ENCODE results near the gene ZNF530. TPM values are rescaled to one million over a fixed set of nuclear protein-coding genes. Genes with fewer than 3 reads are reported as not detected.
A peak's percentile ranks its signal among the peaks of the same experiment; 100 is the strongest.

Gene ZNF530
- total and polyA plus RNA-seq, 2 experiments from 2014 or later: 3.3 to 11.2 TPM

- Histone ChIP-seq H3K4me1 (ENCODE audit: insufficient read depth) (no peaks in the 10 kb centered on the region), H2AFZ (no peak overlapping the region), H3K27ac (ENCODE audit: low read depth) (no peak overlapping the region), H3K27me3 (ENCODE audit: insufficient read depth) (no peaks in the 10 kb centered on the region), H3K9me2 (ENCODE audit: insufficient read depth) (peaks cover 14% of the 10 kb centered on the region), H4K20me1 (replicated peaks; ENCODE audit: insufficient read depth) (peaks cover 14% of the 10 kb centered on the region), H3K4me3 (peak overlapping the region; percentile 28; the same call in 1 of the 2 replicates), H3K36me3 (ENCODE audit: insufficient read depth) (peaks cover 80% of the 10 kb centered on the region), H3K79me2 (replicated peaks; ENCODE audit: insufficient read depth) (peaks cover 90% of the 10 kb centered on the region), H3K4me2 (no peak overlapping the region), H3F3A (replicated peaks; ENCODE audit: low read depth) (0 out of 2 replicates have a peak, but pooled peaks cover 11% of the 10 kb centered on the region)
- peak; percentile 40 for DNase-seq (ENCODE audit: low spot score)
- TF ChIP-seq REST (IDR thresholded peaks at IDR 0.05; ENCODE audit: unreplicated experiment) (no peak), ETS1 (IDR thresholded peaks at IDR 0.05) (no peak), CREB1 (CRISPR knock-in tag; IDR thresholded peaks at IDR 0.05; ENCODE audit: low read depth) (no peak), ZNF331 (CRISPR knock-in tag; IDR thresholded peaks at IDR 0.05; ENCODE audit: low read depth) (no peak), STAT1 (IDR thresholded peaks at IDR 0.05; ENCODE audit: unreplicated experiment) (no peak), EZH2phosphoT487 (IDR thresholded peaks at IDR 0.05; ENCODE audit: unreplicated experiment) (no peak), POLR2AphosphoS5 (IDR thresholded peaks at IDR 0.05; ENCODE audit: low read depth) (no peak), NANOG (IDR thresholded peaks at IDR 0.05; ENCODE audit: borderline replicate concordance) (no peak), ZNF462 (CRISPR knock-in tag; IDR thresholded peaks at IDR 0.05) (no peak), ZNF114 (CRISPR knock-in tag; IDR thresholded peaks at IDR 0.05) (no peak)
- Mint-ChIP-seq H3K27ac (no peak overlapping the region), H3K27me3 (ENCODE audit: insufficient read depth, low read depth, poor library complexity) (peaks cover 10% of the 10 kb centered on the region), H3K9me3 (peaks cover 96% of the 10 kb centered on the region), H3K4me3 (no peak overlapping the region), H3K36me3 (ENCODE audit: low read depth) (peaks cover 98% of the 10 kb centered on the region), H3K4me1 (no peaks in the 10 kb centered on the region)
- ATAC-seq: no peak
Observed at GRCh38 chr19:57620673-57621348, 21.1 kb downstream of the ZNF530 start.

All from GM23338 (cell line).